ENCODE data around the gene KIF2A.

GRCh38 chr5:62347928-62348327, 41.9 kb downstream of the KIF2A start:
- TF ChIP-seq CTCF (conservative IDR thresholded peaks at IDR 0.05; ENCODE audit: low read depth, low read length) (no peak), FOS (IDR thresholded peaks at IDR 0.05; ENCODE audit: low read depth, low read length) (no peak), CEBPB (IDR thresholded peaks at IDR 0.05; ENCODE audit: low read depth, low read length) (no peak), POLR2A (IDR thresholded peaks at IDR 0.05; ENCODE audit: low read depth, low read length) (no peak), MAFK (IDR thresholded peaks at IDR 0.05; ENCODE audit: low read depth, low read length) (no peak), RAD21 (IDR thresholded peaks at IDR 0.05; ENCODE audit: low read length) (no peak), SMC3 (IDR thresholded peaks at IDR 0.05; ENCODE audit: low read depth, low read length) (no peak), MAZ (IDR thresholded peaks at IDR 0.05; ENCODE audit: borderline replicate concordance, low read depth, low read length) (no peak), RCOR1 (IDR thresholded peaks at IDR 0.05; ENCODE audit: insufficient replicate concordance, low read length) (no peak), ELK1 (IDR thresholded peaks at IDR 0.05; ENCODE audit: borderline replicate concordance, low read depth, low read length) (no peak), BHLHE40 (IDR thresholded peaks at IDR 0.05; ENCODE audit: low read depth, low read length) (no peak), RFX5 (IDR thresholded peaks at IDR 0.05; ENCODE audit: low read depth, low read length) (no peak), MXI1 (IDR thresholded peaks at IDR 0.05; ENCODE audit: borderline replicate concordance, low read depth, low read length) (no peak), NFE2L2 (IDR thresholded peaks at IDR 0.05; ENCODE audit: low read depth, low read length) (no peak)

Data from IMR-90 (cell line).